HG03342 (cell line): ENCODE measurements around the gene ARL5C.
A peak's percentile ranks its signal among the peaks of the same experiment; 100 is the strongest.

Experiments used
- ATAC-seq: cut with Tn5 transposase; IDR thresholded peaks from one replicate; pipeline ENCODE4 v1.9.1; 2021; ENCODE audit warnings: mild to moderate bottlenecking, moderate library complexity; ENCODE audit not compliant: unreplicated experiment

Gene ARL5C, protein sequence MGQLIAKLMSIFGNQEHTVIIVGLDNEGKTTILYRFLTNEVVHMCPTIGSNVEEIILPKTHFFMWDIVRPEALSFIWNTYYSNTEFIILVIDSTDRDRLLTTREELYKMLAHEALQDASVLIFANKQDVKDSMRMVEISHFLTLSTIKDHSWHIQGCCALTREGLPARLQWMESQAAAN

DNA sequence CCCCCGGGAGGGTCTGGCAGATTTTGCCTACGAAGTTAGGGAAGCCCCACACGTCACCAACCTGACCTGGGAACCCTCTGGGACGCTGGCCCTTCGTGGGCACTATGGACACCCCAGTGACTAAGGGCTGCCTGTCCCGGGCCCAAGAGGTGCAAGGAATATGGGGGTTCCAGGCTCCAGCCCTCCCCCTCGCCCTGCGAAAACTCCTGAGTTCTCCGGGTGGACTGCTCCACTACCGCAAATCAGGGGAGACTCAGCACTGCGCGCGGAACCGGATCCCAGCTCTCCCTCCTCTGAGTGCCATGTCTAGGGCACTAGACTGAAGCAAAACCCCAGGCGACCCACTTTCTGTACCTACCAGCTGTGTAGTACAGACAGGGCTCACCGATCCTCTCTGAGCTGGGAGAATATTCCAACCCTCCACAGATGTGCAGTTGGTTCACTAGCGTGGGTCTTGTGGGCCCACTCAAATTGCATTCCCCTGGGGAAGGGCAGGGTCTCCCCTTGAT is at the start of gene ARL5C:
TSS of gene ARL5C (minus strand) at position 321 of the 509 bp plus-strand sequence. CDS start 401 bp downstream, outside the sequence.
- ATAC-seq, result no peak

DNA sequence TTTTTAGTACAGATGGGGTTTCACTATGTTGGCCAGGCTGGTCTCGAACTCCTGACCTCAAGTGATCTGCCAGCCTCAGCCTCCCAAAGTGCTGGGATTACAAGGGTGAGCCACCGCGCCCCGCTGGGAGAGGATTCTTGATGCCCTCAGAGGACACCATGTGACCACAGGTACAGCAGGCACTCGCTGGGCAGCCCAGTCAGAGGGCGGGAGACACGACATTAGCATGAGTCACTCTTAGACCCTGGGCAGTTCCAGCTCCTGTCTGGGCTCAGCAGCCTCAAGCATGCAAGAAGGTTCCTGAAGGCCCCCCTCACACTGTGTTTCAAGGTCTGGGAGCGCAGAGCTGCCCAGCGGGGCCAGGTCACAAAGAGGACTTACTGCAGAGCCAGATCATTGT is 47.9 kb upstream of the ARL5C start:
- ATAC-seq, result no peak

DNA sequence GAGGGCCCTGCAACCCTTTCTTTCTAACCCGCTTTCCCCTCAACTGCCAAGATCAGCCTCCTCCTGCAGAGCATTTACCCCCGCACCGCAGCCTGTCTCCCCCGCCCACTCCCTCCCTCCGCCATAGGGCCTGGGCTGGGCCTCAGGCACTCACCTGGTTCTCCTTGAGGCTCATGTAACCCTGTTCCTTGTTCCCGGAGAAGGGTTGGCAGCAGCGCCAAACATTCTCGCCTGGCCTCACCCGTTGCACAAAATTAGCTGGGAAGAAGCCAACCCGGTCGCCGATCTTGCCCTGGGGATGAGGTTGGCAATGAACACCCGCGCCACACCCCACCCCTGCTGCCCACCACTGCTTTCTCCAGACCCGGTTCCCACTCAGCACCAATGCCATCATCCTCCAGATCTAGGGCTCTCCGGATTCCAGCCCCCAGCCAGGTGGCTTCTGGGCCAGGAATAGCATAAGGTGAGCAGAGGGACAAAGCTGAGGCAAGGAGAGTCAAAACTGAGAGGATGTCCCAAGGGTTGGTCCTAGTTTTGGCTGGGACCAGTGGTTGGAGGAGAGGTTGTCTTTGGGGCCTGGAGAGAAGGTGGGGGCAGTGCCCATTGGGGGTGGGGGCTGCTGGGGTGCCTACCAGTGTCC is 47.0 kb upstream of the ARL5C start:
- no peak for ATAC-seq

DNA sequence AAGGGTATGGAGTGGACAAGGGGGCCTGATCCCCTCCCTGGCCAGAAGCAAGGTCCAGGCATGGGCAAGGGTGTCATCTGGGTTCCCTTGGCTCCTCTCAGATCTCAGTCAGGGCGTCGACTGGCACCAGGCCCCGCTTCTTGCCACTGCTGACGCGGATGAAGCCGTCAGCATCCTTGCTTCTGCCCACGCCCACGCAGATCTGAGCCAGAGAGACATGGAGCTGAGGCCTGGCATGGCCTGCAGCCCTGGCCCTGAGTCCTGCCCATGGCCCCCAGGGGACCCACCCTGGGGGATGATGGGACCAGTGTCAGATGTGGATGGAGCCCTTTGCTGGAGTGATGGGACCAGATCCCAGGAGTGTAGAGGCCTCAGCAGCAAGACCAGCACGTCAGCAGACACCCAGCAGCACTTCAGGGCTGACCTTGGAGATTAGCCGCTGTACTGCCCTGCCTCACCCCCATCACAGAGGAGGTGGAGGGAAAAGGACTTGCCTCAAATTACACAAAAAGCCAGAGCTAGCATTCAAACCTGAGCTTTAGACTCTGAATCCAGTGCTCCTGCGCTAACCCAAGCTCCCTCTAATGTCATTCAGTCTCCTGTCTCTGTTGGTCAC is 46.3 kb upstream of the ARL5C start:
- no peak for ATAC-seq

DNA sequence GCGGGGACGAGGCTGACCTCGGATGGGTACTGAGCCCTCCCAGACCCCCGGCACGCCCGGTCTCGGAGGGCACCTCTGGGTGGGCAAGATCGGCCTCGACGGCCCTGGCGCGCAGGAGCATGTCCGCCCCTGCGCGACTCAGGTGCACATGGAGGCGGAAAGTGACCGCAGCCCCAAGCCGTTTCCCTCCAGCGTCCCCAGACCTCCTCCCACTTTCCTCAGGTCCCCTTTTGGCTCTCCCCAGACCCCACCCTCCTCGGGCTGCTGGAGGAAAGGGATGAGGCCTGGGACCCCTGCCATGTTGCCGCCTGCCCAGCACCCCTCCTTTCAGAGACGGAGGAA is 44.1 kb upstream of the ARL5C start:
- no peak for ATAC-seq

DNA sequence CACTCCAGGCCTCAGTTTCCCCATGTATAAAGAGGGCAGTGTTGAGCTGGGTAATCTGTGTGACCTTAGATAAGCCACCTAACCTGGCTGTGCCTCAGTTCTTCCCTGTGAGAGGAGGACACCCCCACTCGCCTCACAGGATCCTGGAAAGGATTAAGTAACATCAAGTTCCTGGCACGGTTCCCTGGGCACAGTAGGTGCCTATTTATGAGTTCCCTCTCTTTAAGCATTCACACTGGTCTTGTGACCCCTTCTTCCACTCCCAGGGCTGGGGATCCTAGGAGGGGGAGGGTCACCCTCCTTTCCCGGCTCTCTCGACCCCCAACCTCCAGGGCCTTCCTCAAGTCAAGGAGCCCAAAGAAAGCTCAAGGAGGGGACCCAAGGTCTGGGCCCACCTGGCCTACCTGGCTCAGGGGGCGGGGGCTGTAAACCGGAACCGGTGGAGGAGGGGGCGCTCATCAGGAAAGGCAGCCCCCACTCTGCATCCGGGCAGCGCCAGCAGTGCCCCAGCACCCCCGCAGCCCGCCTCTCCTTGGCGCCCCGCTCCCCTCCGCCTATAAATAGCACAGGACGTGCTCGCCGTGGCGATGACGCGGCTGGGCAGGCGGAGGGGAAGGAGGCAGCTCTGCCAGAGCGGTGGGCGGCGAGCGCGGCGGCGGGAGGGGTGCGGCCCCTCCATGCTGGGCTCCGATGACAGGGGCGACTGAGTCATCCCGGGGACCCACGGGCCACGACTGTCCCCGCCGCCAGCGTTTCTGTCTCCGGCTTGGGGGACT is 43.5 kb upstream of the ARL5C start:
- ATAC-seq, result no peak

DNA sequence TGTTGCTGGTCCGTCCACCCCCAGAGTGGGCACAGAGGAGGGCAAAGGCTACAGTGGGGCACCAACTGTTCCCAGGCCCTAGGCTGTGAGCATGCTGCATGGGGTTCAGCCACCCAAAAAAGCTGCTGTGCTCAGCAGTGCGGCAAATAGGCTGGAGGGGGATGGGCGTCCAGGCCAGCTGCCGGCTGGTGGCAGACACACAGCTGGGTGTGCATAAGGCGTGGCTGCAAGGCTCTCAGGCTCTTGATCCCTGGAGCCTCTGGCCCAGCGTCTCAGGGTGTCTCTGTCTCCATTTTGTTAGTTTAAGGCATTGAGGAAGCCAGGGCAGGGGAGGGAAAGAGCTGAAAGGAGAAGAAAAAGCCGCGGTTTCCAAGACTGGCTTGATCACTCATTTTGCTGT is 42.9 kb upstream of the ARL5C start:
- peak; percentile 46 for ATAC-seq

DNA sequence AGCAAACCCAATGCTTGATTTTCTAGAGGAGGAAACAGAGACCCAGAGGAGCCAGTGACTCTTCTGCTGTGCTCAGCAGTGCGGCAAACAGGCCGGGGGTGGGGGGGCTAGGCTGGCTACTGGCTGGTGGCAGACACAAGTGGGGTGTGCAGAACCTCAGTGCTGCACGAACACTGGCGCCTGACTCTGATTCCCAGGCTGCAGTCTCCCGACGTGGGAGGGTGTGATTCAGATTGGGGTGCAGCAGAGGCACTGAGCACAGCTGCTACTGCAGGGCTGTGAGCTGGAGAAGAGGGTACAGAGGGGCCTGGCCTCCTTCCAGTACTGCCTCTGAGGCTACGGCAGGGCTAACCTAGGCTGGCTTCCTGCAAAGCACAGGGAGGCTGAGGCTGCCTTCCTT is 42.2 kb upstream of the ARL5C start:
- ATAC-seq, result no peak

DNA sequence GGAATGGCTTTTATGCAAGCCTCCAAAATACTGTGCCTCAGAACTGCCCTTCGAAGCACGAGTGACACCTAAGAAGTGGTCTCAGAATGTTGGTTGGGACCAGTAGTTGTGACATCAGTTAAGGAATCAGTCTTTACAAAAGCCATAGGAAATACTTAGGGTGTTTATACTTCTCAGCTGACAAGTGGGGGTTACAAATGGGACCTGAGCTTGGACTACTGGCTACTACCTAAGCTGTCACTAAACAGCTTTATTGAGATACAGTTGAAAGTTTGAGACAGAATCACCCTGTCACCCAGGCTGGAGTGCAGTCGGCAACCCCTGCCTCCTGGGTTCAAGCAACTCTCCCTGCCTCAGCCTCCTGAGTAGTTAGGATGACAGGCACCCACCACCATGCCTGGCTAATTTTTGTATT is 39.2 kb upstream of the ARL5C start:
- no peak for ATAC-seq

DNA sequence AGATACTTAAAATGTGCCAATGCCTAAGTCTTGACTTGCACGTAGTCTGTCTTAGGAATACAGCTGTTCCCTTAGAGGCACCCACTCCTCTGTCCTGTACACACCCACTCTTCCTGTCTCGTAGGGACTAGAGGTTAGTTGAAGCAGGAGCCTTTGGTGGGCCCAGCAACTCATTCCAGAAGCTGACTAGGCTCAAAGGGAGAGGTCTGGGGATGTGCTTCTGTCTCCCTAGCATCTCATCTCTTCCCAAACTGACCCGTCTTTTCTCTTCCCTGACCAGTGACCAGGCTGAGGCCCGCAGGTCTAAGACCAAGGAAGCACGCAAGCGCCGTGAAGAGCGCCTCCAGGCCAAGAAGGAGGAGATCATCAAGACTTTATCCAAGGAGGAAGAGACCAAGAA is 38.3 kb upstream of the ARL5C start:
- no peak for ATAC-seq

DNA sequence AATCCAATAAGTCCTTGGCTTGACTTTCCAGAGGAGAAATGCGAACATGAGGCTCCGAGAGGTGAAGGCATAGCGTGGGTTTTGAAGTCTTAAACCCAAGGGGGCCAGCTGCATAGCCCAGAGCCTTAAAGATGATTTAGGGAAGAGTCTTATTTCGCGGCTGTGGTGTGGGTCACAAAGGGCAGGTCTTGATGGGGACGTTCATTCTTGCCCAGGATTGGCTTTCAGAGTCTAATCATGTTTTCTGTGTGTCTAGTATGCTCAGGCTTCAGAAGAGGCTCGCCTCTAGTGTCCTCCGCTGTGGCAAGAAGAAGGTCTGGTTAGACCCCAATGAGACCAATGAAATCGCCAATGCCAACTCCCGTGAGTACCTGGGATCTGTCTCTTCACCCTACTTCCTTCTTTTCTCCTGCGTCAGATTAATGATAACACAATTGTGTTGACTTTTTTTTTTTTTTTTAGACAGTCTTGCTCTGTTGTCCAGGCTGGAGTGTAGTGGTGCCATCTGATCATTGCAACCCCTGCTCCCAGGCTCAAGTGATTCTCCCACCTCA is 35.1 kb upstream of the ARL5C start:
- no peak for ATAC-seq

DNA sequence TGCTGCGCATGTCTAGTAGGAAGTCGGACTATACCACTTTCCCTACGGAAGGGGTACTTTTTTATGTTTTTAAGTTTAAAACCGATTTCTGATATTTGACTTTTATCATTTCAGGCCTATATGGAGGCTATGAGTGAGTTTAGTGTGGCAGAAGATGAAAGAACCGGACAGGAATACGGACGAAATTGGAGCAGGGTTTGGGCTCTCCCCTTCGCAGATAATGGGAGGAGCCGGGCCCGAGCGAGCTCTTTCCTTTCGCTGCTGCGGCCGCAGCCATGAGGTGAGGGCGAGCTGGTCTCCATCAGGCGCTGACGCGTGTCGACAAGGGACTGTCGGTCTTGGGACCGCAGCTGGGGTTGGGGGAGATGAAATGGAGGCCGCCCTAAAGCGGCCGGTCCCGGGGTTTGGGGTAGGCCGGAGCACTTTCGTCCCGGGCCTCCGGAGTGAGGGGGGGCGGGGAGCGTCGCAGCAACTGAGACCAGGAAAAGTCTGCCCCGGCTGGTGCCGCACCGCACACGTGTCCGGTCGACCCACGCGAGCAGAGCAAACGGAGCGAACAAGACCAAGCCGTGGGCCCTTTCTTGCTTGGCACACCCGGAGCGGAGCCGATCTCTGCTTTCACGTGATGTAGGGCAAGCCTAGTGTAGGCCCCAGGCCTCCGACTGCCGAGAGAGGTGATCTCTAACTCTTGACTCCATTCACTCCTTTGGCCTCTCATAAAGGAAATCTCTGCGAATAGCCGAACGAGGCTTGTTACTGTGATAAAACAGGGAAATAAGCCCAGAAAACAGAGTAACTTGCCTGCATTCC is 34.3 kb upstream of the ARL5C start, which contains the start of gene RPL19:
TSS of gene RPL19 (plus strand) at position 214 of the 810 bp plus-strand sequence. CDS start at position 276, 62 bp downstream.
- peak; percentile 56 for ATAC-seq

DNA sequence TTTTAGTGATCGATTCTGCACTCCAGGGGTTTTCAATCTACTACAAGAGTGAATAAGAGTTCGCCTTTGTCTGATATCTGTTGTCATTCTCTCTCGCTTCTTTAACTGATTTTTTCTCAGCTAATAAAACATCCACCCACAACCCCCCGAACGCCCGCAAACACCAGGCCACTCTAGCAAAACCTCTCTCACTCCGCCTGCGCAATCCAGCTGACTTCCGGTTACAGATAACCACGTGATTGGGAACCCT is 33.8 kb upstream of the ARL5C start:
- peak; percentile 61 for ATAC-seq

DNA sequence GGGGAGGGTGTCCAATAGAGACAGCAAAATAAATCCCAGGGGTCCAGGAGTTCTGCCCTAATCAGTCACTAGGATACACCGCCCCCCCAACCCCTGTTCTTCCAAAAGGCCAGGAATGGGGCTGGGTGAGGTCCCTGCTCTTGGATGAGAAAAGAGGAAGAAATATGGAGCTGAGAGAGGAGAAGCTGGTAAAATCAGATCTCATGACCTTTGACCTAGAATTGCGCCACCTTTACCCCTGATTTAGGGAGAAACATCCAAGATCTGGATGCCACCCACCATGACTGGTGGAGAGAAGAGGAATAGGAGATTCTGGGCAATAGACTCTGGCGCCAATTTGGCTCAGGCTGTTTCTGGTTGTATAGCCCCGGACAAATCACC is 32.2 kb upstream of the ARL5C start:
- no peak for ATAC-seq

DNA sequence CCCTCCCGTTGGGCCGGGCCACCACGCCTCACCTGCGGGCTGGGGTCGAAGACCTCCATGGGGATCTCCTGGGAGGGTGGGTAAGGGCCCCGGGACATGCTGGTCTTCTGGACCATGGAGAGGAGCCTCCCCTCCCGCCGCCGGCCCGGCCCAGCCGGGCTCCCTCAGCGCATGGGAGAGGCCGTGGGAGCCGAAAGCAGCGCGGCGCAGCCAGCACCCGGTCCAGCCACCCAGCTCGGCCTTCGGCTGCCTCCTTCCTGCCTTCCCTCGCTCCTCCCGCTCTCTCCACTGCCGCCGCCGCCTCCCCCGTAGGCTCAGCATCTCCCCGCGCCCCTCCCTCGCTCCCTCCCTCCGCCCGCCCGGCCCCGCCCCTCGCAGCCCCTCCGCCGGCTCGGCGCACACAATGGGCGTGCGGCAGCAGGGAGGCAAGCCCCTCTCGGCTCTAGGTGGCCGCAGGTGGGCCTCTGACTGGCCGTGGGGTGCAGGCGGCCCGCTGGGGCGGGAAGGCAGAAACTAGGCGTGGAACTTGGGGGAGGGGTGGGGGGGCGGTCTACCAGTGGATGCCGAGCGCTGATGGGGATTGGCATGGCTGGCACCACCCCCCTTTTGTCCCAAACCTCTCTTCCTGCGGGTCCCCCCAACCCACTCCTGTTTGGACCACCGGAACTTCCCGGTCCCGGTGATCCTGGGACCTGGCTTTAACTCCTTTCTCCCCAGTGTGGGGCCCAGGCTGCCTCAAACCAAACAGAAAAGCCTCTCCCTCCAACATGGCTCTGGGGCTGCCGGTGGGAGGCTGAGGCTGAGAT is 31.6 kb upstream of the ARL5C start, which contains the start of gene CACNB1:
TSS of gene CACNB1 (minus strand) at position 290 of the 806 bp plus-strand sequence. CDS start at position 116, 174 bp downstream.
- no peak for ATAC-seq

DNA sequence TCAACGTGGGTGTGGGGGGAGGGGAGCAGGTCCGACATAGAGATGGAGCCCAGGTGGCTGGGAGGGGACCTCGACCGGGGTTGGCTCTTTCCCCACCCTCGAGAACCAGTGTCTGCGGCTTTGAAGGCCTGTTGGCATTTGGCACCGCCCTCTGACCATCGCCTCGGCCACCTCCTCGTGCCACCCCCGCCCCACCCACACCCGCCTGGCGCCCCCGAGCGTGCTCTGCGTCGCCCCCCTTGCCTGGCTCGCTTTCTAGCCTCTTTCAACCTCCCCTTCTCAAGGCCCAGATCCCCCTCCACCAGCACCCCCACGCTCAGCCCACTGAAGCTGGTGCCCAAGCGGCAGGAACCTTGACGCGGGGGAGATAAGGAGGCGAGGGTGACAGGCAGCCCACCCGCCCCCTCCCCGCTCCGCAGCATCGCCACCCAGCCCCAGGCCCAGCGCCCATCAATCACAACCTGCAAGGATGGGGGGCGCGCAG is 30.9 kb upstream of the ARL5C start:
- ATAC-seq, result no peak

DNA sequence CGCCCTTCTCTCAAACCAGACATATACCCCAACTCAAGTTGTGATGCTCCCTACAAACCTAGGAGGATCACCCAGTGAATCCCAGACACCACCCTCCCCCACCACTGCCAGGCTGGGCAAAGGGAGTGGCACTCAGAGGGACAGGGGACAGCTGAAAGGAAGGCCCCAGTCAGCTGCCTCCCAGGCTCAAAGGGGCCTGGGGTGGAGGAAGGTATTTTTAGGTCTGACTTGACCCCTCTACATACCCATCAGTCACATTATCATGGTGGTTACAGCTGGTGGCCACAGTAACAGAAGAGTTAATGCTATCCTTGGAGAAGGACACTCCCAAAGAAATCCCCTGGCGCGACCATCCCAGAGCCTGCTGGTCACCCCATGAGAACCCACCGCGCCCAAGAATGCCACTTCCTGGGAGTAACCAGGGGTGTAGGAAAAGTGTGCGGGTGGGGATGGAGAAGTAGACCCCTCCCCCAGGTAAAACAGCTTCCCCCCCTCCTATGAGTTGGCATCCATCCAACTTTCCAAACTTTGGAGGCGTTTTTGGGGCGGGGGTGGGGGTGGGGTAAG is 30.4 kb upstream of the ARL5C start:
- no peak for ATAC-seq

DNA sequence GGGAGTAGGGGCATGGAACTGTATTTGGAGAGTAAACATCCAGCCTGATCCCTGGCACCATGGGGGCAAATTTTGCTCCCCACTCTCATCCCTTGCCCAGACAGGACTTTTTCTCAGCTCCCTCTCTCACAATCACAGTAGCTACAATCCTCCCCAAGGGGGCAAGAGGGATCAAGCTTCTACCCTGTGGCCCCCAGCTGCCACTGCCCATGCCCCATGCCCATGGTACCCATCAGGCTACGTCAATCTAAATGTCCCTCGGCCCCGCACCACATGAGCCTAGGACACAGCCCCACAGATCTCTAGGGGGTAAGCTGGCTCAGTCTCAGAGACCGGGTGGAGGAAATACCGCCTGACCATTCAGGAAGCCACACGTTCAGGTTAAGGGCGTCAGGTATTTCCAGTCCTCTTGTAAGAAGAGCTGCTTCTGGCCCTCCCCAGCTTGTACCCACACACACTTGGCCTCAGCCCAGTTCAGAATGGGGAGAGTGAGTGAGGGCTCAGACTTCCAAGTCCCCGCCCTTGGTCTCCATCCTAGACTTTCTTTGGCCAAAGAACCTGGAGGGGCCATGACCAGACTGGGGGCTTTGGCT is 29.7 kb upstream of the ARL5C start:
- ATAC-seq, result no peak

DNA sequence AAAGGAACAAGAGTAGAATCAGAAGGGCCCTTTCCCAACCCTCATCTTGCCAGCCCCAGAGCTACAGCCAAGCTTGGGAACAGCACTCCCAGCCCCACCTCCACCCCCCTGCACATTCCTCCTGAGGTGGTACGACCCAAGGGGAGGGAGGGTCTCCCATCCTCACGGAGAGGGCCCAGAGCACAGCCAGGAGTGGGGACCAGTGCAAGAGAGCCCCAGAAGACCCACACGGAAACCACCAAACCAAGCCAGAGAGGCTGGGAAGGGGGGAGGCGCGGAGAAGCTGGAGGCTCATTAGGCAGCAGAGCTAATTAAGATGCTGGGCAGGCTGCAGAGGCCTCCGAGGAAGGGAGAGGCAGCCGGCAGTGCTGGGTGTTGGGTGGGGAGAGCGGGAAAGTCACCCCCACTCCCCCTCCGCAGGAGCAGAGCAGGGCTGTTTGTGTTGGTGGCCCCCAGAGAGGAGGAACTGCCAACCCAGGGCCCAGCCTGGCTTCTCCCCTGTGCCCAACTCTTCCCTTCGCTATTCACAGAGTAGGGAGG is 29.1 kb upstream of the ARL5C start:
- no peak for ATAC-seq
